ENCODE results near the gene NBDY.

The NBDY gene

DNA sequence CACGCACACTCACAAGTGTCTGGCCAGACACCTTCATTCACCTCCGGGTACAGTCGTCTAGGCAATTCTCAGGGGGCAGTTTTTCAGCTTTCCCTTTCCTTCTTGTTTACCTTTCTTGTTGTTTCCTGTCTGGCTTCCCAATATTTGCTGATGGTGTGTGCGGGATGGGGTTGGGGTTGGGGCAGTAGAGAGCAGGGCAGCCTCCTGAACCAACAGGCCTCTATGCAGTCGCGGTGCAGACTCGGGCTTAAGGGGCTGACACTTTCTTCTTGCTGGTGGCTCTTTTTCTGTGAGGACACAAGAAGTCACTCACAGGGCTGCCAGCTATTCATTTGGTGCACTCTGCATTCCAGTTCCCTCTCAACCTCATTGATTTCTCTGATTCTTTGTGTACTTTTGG, 56.4 kb downstream of the NBDY start:
- DNase-seq (ENCODE audit: low read depth in 2 of 2): no peak

DNA sequence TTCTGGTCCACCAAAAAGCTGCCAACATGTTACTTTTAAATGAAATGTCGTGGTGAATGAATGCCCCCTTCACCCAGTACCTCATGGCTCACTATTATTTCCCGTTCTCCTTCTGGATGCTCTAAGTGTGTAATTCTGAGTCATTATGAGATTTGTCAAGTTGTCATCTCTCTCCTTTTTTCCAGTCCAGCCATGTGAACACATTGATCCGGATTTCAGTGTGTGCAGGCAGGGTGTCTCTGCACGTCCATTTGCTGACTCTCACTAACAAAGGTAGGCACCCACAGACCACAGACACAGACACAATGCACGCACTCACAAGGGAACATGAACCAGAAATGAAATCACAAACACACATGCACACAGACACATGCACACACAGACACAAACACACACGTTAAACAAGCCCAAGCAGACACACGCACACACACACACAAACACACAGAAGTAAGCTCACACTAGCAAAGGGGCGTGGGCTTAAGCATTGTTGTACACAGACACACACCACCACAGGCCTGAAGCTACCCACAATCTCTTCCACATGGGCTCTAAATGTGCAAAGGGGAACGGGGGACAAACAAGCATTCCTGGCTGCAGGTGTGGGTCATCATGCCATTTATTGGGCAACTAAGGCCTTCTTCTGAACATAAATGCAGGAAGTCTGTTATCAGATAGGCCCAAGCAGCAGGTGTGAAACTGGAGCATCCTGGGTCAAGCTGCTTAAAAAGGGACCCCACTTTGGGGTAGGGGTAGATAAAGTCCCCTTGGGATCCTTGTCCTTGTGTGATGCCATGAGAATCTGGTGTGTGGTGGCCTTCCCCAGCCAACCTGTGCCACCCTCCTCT, 58.1 kb downstream of the NBDY start:
- no peak for DNase-seq (ENCODE audit: low read depth in 2 of 2)

DNA sequence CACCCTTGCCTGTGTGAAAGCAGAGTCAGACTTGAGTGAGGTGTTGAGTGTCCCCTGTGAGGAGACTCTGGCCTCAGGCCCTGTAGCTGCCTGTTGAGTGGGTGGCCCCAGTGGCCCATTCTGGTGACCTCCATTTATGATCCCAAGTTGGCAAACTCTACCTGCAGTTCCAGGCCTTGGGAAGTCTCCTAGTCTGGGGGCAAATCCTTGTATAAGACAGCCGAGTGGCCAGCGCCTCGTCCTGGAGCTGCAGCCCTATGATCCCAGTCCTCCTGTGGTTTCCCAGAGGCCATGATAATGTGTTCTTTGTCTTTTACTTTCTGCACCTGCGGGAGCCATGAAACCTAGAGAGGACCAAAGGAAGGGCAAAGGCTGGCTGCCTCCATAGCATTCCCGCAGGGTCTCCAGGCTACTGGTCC, 58.7 kb downstream of the NBDY start:
- no peak for DNase-seq (ENCODE audit: low read depth in 2 of 2)

DNA sequence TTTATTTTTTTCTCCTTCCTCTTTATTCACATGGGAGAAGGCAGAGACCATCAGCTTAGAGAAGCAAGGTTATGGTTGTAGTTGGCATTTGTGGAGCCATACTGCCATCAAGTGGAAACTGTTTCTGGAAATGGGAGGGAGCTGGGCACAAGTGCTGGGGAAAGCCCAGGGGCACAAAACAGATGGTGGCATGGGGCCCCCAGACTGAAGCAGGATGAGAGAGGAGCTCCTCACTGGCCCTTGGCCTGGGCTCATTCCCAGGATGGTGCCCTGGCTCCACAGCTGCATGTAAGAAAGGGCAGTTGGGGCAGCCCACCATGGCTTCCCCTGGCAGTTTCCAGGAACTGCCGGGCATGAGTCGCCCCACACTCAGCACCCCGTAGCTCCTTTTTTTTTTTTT, 59.2 kb downstream of the NBDY start:
- DNase-seq (ENCODE audit: low read depth in 2 of 2): no peak

DNA sequence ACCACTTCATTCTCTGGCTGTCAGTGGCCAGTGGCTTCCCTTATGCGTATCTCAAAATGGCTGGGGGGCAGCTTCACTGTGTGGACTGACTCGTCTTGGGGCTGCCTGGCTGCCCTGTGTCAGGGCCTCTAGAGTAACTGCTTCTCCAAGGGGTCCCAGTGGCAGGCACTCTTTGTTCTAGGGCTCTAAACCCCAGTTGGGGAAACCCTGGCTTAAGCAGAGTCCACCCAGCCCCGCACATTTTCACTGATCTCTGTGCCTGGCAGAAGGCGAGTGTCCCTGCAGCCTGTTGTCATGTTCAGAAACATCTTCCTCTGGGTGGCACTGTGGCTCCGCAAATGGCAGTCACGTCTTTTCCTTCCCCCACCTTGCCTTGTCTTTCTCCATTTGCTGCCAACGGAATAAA, 59.7 kb downstream of the NBDY start:
- no peak for DNase-seq (ENCODE audit: low read depth in 2 of 2)

DNA sequence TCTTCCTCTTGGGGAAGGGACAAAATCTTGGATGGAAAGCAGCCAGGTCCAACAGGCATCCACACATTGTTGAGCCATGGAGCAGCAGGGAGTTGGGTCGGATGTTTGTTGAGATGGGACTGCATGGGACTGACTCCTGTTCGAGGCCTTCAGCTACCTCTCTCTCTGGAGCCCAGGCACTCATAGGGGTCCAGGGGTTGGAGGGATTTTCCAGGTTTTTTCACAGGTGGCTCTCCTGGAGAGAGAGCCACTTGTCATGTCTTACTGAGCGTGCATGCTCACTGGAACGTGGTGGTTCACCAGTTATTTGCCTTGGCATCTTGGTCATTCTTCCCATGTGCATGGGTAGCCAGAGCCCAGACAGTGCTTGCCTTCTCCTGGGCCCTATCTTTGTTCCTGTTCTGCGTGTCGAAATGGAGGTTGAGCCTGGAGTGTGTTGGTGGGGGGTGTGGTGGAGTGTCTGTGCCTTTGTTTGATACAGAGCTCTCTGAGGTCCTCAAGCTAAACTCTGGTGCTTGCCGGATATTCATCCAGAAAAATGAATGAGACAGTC, 60.6 kb downstream of the NBDY start:
- no peak for DNase-seq (ENCODE audit: low read depth in 2 of 2)

DNA sequence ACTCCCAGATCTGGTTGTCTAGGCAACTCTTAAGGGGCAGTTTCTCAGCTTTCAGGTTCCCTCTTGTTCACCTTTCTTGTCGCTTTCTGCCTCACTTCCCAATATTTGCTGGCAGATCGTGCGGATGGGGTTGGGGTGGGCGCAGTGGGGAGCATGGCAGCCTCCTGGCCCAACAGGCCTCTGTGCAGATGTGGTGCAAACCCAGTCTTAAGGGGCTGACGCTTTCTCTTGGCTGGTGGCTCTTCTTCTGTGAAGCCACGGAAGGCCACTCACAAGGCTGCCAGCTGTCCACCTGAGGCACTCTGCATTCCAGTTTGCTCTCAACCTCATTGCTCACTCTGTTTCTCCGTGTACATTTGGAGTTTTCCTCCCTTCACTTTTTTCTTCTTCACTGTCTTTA, 61.7 kb downstream of the NBDY start:
- DNase-seq (ENCODE audit: low read depth in 2 of 2): no peak

DNA sequence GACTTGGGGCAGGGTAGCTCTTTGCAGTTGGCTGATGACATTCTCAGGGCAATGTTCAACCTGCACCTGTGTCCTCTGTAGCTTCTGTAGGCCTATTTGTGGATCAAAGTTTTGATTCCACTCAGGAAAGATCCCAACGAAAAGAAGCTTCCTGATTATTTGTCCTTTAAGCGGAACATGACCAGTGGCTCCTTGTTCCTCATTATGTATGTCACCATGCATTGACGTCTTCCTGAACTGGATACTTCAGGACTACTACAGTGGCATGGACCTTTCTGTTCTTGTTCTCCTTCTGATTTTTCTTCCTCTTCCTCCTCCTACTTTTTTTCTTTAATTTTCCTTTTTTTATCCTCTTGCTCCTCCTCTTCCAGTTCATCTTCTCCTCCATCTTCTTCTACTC, 62.4 kb downstream of the NBDY start:
- no peak for DNase-seq (ENCODE audit: low read depth in 2 of 2)

DNA sequence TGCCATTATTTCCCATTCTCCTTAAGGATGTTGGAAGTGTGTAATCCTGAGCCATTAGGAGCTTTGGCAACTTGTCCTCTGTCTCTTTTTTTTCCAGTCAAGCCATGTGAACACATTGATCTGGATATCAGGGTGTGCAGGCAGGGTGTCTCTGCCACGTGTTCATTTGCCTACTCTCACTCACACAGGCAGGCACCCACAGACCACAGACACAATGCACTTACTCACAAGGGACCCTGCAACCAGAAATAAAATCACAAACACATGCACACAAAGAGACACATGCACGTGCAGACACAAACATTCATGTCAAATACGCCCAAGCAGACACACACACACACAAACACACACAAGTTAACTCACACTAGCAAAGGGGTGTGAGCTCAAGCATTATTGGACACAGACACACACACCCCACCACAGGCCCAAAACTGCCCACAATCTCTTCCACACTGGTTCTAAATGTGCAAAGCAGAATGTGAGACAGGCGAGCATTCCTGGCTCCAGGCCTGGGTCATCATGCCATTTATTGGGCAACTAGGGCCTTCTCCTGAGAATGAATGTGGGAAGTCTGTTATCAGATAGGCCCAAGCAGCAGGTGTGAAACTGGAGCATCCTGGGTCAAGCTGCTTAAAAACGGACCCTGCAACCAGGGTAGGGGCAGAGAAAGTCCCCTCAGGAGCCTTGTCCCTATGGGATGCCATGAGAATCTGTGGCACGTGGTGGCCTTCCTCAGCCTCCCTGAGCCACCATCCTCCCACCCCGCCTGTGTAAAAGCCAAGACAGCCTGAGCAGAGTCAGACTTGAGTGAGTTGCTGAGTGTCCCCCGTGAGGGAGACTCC, 63.4 kb downstream of the NBDY start:
- DNase-seq (ENCODE audit: low read depth in 2 of 2): no peak

DNA sequence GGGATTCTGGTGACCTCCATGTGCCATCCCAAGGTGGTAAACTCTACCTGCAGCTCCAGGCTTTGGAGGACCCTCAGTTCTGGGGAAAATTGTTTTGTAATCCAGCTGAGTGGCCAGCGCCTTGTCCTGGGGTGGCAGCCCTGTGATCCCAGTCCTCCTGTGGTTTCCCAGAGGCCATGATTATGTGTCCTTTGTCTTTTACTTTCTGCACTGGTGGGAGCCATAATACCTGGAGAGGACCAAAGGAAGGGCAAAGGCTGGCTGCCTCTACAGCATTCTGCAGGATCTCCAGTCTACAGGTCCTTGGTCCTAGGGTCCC, 64.0 kb downstream of the NBDY start:
- DNase-seq (ENCODE audit: low read depth in 2 of 2): no peak

DNA sequence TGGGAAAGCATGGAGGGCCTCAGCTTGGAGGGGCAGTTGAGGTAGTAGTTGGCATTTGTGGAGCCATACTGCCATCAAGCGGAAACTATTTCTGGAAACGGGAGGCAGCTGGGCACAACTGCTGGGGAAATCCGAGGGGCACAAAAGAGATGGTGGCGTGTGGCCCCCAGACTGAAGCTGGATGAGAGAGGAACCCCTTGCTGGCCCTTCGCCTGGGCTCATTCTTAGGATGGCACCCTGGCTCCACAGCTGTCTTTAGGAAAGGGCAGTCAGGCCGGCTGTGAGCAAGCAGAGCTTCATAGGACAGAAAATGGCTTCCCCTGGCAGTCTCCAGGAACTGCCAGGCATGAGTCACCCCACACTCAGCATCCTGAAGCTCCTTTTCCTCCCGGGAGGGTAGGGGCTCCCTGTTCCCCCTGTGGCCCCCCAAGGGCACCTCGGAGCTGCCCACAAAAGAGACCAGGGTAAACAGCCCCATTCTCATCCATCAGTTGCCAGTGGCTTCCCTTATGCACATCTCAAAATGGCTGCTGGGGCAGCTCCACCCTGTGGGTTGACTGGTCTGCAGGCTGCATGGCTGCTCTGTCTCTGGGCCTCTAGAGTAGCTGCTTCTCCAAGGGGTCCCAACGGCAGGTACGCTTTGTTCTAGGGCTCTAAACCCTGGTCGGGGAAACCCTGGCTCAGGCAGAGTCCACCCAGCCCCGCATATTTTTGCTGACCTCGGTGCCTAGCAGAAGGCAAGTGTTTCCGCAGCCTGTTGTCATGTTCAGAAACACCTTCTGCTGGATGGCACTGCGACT, 64.7 kb downstream of the NBDY start:
- DNase-seq (ENCODE audit: low read depth in 2 of 2): no peak

DNA sequence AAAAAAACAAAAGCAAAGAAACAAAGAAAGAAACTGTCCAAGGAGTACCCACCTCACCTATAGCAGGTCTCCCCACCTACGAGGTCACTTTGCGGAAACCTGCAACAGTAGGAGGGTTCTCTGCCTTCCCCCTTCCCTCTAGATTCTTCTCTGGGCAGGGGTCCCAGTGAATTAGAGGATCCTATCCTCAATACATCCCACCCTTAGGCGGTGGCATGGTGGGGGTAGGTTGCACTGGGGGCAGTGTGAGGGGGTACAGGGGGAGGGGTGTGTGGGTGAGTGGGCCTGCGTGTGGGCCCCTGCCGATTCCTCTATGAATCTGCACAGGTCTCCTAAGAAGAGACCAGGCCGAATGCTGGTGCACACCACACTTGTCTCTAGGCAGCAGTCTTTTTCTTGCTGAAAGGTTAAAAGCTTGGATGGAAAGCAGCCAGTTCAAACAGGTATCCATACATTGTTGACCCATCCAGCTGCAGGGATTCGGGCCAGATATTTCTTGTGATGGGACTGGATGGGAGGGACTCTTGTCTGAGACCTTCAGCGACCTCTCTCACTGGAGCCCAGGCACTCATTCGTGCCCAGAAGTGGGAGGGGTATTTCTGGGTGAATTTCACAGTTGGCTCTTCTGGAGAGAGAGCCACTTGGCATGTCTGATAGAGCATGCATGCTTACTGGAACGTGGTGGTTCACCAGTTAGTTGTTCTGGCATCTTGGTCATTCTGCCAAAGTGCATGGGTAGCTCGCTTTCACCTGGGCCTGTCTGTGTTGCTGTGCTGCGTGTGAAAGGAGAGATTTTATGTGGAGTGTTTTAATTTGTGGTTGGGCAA, 65.6 kb downstream of the NBDY start:
- no peak for DNase-seq (ENCODE audit: low read depth in 2 of 2)

DNA sequence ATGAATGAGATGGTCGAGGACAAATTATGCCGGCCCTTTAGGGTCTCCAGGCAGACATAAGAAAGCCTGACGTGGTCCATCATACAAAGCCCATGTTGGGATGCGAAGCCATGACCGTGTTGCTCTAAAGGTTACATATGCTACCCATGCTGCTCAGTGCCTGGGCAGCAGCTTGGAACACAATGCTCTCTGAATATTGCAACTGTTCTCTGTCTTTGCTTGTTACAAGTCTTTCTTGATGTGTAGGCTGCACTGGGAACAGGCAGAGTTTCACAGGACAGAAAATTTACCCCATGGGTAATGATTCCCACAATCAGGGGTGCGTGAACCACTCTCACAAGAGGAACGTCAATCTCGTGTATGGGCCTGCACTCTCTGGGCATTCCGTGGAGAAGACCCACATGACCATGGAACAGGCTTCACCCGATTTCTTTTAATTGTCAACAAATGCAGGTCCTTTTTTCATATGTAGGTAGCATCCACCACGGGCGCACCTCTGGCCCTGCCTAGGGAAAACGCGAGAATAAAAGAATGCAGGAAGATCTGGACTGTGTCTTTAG, 66.3 kb downstream of the NBDY start:
- no peak for DNase-seq (ENCODE audit: low read depth in 2 of 2)

DNA sequence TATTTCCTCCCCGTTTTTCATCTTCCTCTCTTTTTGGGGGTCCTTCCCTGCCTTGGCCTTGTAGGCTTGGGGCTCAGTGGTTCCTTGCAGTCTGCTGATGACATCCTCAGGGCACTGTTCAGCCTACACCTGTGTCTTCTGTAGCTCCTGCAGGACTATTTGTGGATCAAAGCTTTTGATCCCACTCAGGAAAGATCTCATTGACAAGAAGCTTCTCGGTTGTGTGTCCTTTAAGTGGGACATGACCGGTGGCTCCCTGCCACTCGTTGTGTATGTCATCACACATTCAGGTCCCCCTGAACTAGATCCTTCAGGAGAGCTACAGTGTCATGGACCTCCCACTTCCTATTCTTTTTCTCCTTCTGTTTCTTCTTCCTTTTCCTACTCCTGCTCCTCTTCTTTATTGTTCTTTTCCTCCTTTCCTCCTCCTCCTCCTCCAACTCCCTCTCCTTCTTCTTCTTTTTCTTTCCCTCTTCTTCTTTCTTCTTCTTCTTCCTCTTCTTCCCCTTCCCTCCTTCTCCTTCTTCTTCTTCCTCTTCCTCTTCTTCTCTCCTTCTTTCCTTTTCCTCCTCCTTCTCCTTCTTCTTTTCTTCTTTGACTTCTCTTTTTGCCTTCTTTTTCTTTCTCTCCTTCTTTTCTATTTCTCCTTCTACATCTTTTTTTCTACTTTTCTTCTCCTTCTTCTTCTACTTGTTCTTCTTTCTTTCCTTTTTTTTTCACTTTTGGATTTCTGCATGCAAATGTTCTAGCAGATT, 67.8 kb downstream of the NBDY start:
- DNase-seq (ENCODE audit: low read depth in 2 of 2): no peak

DNA sequence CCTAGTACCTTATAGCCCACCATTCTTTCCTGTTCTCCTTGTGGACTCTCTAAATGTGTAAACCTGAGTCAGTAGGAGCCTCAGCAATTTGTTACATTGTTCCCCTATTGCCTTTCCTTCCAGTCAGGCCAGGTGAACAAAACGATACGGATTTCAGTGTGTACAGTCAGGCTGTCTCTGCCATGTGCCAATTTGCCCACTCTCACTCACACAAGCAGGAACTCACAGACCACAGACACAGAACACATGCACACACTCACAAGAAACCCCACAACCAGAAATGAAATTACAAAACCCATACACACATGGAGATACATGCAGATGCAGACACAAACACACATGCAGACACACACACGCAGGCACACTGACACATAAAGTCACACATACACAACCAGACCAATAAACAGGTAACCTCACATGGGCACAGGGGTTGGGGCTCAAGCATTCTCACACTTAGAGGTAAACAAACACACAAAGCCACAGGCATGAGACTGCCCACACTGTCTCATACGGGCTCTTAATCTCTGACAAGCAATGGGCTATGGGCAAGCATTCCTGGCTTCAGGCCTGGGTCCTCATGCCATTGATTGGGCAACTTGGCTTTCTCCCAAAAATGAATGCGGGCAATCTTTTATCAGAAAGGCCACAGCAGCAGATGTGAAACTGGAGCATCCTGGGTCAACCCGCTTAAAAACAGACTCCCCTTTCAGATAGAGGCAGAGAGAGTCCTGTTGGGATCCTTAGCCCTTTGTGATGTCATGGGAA, 68.7 kb downstream of the NBDY start:
- DNase-seq (ENCODE audit: low read depth in 2 of 2): no peak

DNA sequence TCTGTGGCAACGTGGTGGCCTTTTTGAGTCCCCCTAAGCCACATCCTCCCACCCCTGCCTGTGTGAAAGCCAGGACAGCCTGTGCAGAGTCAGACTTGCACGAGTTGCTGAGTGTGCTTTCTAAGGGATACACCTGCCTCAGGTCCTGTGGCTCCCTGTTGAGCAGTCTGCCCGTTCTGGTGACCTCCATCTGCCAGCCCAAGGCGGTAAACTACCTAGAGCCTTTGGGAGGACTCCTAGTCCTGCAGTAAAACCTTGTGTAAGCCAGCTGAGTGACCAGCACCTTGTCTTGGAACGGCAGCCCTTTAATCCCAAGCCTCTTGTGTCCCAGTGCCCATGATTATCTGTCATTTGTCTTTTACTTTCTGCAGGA, 69.3 kb downstream of the NBDY start:
- DNase-seq (ENCODE audit: low read depth in 2 of 2): no peak

DNA sequence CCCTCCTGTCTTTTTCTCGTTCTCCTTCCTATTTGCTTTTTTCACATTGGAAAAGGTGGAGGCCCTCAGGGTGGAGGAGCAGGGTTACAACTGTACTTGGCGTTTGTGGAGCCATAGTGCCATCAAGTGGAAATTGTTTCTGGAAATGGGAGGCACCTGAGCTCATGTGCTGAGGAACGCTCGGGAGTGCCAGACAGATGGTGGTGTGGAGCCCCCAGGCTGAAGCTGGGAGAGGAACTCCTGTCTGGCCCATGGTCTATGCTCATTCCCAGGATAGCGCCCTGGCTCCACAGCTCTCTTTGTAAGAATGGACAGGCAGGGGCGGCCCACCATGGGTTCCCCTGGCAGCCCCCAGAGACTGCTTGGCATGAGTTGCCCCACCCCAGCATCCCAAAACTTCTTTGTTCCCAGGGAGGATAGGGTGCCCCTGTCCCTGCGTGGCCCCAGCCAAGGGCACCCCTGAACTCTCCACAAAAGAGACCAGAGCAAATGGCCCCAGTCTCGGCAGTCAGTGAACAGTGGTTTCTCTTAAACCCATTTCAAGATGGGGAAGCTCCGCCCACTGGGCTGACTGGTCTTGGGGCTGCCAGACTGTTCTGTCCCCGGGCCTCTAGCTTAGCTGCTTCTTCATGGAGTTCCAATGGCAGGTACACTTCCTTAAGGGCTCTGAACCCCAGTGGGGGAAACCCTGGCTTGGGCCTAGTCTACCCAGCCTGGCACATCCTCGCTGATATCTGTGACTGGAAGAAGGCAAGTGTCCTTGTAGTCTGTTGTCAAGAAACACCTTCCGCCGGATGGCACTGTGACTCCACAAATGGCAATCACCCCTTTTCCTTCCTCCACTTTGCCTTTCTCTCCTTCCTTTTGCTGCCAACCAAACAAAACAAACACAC, 70.1 kb downstream of the NBDY start:
- no peak for DNase-seq (ENCODE audit: low read depth in 2 of 2)

DNA sequence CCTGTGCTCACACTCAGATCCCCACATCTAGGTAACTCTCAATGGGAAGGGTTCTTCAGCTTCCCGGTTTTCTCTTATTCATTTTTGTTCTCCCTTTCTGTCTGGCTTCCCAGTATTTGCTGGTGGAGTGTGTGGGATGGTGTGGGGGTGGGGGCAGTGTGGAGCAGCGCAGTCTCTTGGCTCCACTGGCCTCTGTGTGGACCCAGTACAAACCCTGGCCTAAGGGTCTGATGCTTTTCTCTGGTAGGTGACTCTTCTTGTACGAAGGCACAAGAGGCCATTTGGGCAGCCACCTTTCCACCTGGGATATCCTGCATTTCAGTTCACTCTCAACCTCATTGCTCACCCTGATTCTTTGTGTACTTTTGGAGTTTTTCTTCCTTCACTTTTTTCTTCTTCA, 71.3 kb downstream of the NBDY start:
- no peak for DNase-seq (ENCODE audit: low read depth in 2 of 2)

All from stimulated activated CD4-positive, alpha-beta T cell treated with anti-CD3 and anti-CD28 coated beads, Interleukin-12 subunit alpha, Interleukin-12 subunit beta, amount 100 ng/mL, for 24 hours (primary cell).